ENCODE measurements around the gene EXOSC3.

- TF ChIP-seq CTCF (IDR thresholded peaks at IDR 0.05 in 8 of 11, conservative IDR thresholded peaks at IDR 0.05 in 3 of 11) (no peak), POLR2AphosphoS5 (IDR thresholded peaks at IDR 0.05) (no peak)
Measured at GRCh38 chr9:37740128-37740527, 44.7 kb downstream of the EXOSC3 start.
